NCI-H2081 (cell line): ENCODE data around the gene PLEKHA7.
"Not testable (repeated sequence)": the region's sequence is repeated elsewhere in the genome, so short reads cannot be mapped to it uniquely, and the experiment has no call there.

Source experiments
- DNase-seq, 2 experiments: peaks; one replicate each; lab custom pipeline; 2025; lab: John Stamatoyannopoulos, UW

PLEKHA7 gene

GRCh38 chr11:16876837-16877236, 137.4 kb downstream of the PLEKHA7 start:
- DNase-seq = no peak

GRCh38 chr11:16876053-16876752, 138.0 kb downstream of the PLEKHA7 start:
- DNase-seq = no peak

GRCh38 chr11:16874275-16874975, 139.8 kb downstream of the PLEKHA7 start:
- no peak for DNase-seq

- DNase-seq = no peak
Measured at GRCh38 chr11:16873289-16873688, 140.9 kb downstream of the PLEKHA7 start.

- no peak for DNase-seq
Measured at GRCh38 chr11:16871368-16871767, 142.8 kb downstream of the PLEKHA7 start.

- no peak for DNase-seq
Measured at GRCh38 chr11:16867097-16867496, 147.1 kb downstream of the PLEKHA7 start.

- not testable (repeated sequence) for DNase-seq
Measured at GRCh38 chr11:16864428-16864827, 149.8 kb downstream of the PLEKHA7 start.

GRCh38 chr11:16863389-16863788, 150.8 kb downstream of the PLEKHA7 start:
- no peak for DNase-seq

- DNase-seq = no peak
Measured at GRCh38 chr11:16862726-16863125, 151.5 kb downstream of the PLEKHA7 start.

- DNase-seq = no peak
Measured at GRCh38 chr11:16861862-16862261, 152.4 kb downstream of the PLEKHA7 start.

GRCh38 chr11:16860617-16861016, 153.6 kb downstream of the PLEKHA7 start:
- no peak for DNase-seq

- DNase-seq = no peak
Measured at GRCh38 chr11:16859651-16860050, 154.6 kb downstream of the PLEKHA7 start.

GRCh38 chr11:16857186-16857585, 157.0 kb downstream of the PLEKHA7 start:
- no peak for DNase-seq

- DNase-seq = no peak
Measured at GRCh38 chr11:16856022-16856471, 158.2 kb downstream of the PLEKHA7 start.

- no peak for DNase-seq
Measured at GRCh38 chr11:16854979-16855378, 159.2 kb downstream of the PLEKHA7 start.

GRCh38 chr11:16853859-16854258, 160.4 kb downstream of the PLEKHA7 start:
- no peak for DNase-seq

GRCh38 chr11:16853266-16853665, 160.9 kb downstream of the PLEKHA7 start:
- DNase-seq = no peak

GRCh38 chr11:16846305-16846704, 167.9 kb downstream of the PLEKHA7 start:
- no peak for DNase-seq

GRCh38 chr11:16844268-16844771, 169.9 kb downstream of the PLEKHA7 start:
- no peak for DNase-seq

- peak; percentile 77 to 86 for DNase-seq
Measured at GRCh38 chr11:16843294-16843693, 170.9 kb downstream of the PLEKHA7 start.

GRCh38 chr11:16841984-16842383, 172.2 kb downstream of the PLEKHA7 start:
- no peak for DNase-seq

GRCh38 chr11:16841481-16841880, 172.7 kb downstream of the PLEKHA7 start:
- no peak for DNase-seq

GRCh38 chr11:16840951-16841350, 173.3 kb downstream of the PLEKHA7 start:
- DNase-seq = no peak
